Activated CD4-positive, alpha-beta memory T cell treated with anti-CD3 and anti-CD28 coated beads, Interleukin-2, amount 10 ng/mL, durations not matched to agents 7 days and 5 days (primary cell): ENCODE results near the gene SLC39A9. TPM values are rescaled to one million over a fixed set of nuclear protein-coding genes. Genes with fewer than 3 reads are reported as not detected.
"Not testable (repeated sequence)": the region's sequence is repeated elsewhere in the genome, so short reads cannot be mapped to it uniquely, and the experiment has no call there.

ENCODE experiments used
- CTCF ChIA-PET: fragments of 350-600 bp; sonication (Branson Sonifier 250); formaldehyde crosslinking; loops from one replicate; lab custom pipeline; 2021; ENCODE audit warnings: antibody characterized with exemption, inconsistent platforms; lab: Charles Lee
- POLR2A ChIA-PET: fragments of 350-600 bp; sonication (Branson Sonifier 250); formaldehyde crosslinking; loops from one replicate; lab custom pipeline; 2021; ENCODE audit warnings: antibody characterized with exemption; lab: Charles Lee
- DNase-seq: peaks from one replicate; pipeline ENCODE4 v3.0.0-alpha.2; 2020
- H3K27ac Mint-ChIP-seq: one replicate; pipeline ENCODE4 v1.8.0; 2021; ENCODE audit warnings: mild to moderate bottlenecking, mixed read lengths
- H3K27me3 Mint-ChIP-seq: one replicate; pipeline ENCODE4 v1.8.0; 2021; ENCODE audit warnings: mixed read lengths
- H3K36me3 Mint-ChIP-seq: one replicate; pipeline ENCODE4 v1.8.0; 2021; ENCODE audit warnings: low read depth, mixed read lengths
- H3K4me1 Mint-ChIP-seq: one replicate; pipeline ENCODE4 v1.8.0; 2021; ENCODE audit warnings: mixed read lengths
- H3K4me3 Mint-ChIP-seq: one replicate; pipeline ENCODE4 v1.8.0; 2021; ENCODE audit warnings: mild to moderate bottlenecking, mixed read lengths
- H3K9me3 Mint-ChIP-seq: one replicate; pipeline ENCODE4 v1.8.0; 2021; ENCODE audit warnings: mixed read lengths
- total RNA-seq, 2 experiments: library from RNA; stranded (reverse); gene quantifications; one replicate each; pipeline ENCODE4 v1.2.3, GENCODE V29; 2021

The SLC39A9 gene
- total RNA-seq, 2 experiments from 2014 or later = 46.1 to 47.2 TPM

GRCh38 chr14:69471916-69472315, 73.4 kb downstream of the SLC39A9 start:
- Mint-ChIP-seq H3K4me1 (peaks cover 6% of the 10 kb centered on the region), H3K9me3 (no peaks in the 10 kb centered on the region), H3K4me3 (no peak overlapping the region), H3K27ac (no peak overlapping the region), H3K27me3 (no peaks in the 10 kb centered on the region), H3K36me3 (no peaks in the 10 kb centered on the region)
- DNase-seq = peak; percentile 36
- ChIA-PET CTCF (interaction anchor here (0.9 kb wide), 1 partner anchor 224 kb away, joined by 3 read pairs; no protein-coding TSS in a partner anchor), POLR2A (no interaction called here)

- DNase-seq = no peak
- no peaks in the 10 kb centered on the region for H3K36me3 Mint-ChIP-seq
- ChIA-PET CTCF (interaction anchor here (2.5 kb wide), 1 partner anchor 15 kb away, joined by 7 read pairs; no protein-coding TSS in a partner anchor), POLR2A (no interaction called here)
- no peak overlapping the region for H3K27ac Mint-ChIP-seq
- no peaks in the 10 kb centered on the region for H3K9me3 Mint-ChIP-seq
- H3K27me3 Mint-ChIP-seq = no peaks in the 10 kb centered on the region
- no peak overlapping the region for H3K4me3 Mint-ChIP-seq
- peaks cover 6% of the 10 kb centered on the region for H3K4me1 Mint-ChIP-seq
Measured at GRCh38 chr14:69473260-69473659, 74.8 kb downstream of the SLC39A9 start.

GRCh38 chr14:69473946-69474345, 75.5 kb downstream of the SLC39A9 start:
- no peak overlapping the region for H3K27ac Mint-ChIP-seq
- H3K4me1 Mint-ChIP-seq = peaks cover 6% of the 10 kb centered on the region
- ChIA-PET CTCF (interaction anchor here (2.5 kb wide), 1 partner anchor 15 kb away, joined by 7 read pairs; no protein-coding TSS in a partner anchor), POLR2A (no interaction called here)
- no peaks in the 10 kb centered on the region for H3K9me3 Mint-ChIP-seq
- H3K36me3 Mint-ChIP-seq = no peaks in the 10 kb centered on the region
- no peak for DNase-seq
- H3K4me3 Mint-ChIP-seq = no peak overlapping the region
- H3K27me3 Mint-ChIP-seq = no peaks in the 10 kb centered on the region

DNA sequence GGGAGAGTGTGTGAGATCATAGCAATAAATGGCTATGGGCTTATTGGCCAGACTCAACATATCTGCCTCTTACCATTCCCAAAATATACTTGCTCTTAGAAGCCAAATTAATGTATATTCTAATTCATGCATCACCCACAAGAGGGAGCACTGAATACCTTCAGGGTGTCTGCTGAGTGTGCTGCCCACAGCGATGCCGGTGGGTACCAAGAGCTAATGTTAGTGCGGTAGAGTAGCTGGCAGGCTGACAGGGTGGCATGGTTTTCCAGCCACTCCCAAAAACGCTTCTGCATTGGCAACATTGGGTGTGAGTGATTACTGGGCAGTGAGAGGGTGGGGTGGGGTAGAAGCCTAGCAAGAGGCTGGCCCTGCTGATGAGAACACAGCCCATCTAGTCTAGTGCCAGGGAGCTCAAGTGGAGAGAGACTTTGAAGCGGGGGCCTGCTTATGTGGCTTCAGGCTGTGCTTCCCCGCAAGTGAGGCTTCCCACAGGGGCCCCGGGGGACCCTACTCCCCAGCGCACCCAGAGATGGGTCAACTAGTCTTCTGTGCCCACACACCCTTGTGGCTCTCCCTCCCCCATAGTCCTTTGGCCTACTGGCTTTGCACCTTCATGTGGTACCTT, 76.8 kb downstream of the SLC39A9 start:
- H3K27me3 Mint-ChIP-seq = peaks cover 3% of the 10 kb centered on the region
- H3K27ac Mint-ChIP-seq = no peak overlapping the region
- H3K36me3 Mint-ChIP-seq = no peaks in the 10 kb centered on the region
- H3K9me3 Mint-ChIP-seq = no peaks in the 10 kb centered on the region
- ChIA-PET POLR2A (no interaction called here), CTCF (interaction anchor here (0.7 to 2.5 kb wide), 7 partner anchors 13 to 157 kb away, joined by 3 to 8 read pairs (median 3); no protein-coding TSS in a partner anchor)
- H3K4me1 Mint-ChIP-seq = peaks cover 6% of the 10 kb centered on the region
- DNase-seq = no peak
- no peak overlapping the region for H3K4me3 Mint-ChIP-seq

DNA sequence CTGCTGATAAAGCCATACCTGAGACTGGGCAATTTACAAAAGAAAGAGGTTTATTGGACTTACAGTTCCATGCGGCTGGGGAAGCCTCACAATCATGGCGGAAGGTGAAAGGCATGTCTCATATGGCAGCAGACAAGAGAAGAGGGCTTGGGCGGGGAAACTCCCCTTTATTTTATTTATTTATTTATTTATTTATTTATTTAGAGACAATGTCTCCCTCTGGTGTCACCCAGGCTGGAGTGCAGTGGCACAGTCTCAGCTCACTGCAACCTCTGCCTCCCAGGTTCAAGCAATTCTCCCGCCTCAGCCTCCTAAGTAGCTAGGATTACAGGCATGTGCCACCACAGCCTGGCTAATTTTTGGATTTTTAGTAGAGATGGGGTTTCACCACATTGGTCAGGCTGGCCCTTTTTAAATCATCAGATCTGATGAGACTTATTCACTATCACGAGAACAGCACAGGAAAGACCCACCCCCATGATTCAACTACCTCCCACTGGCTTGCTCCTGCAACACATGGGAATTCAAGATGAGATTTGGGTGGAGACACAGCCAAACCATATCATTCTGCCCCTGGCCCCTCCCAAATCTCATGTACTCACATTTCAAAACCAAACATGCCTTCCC, 78.4 kb downstream of the SLC39A9 start:
- H3K4me3 Mint-ChIP-seq, H3K9me3 Mint-ChIP-seq, DNase-seq, POLR2A ChIA-PET, H3K36me3 Mint-ChIP-seq, H3K27me3 Mint-ChIP-seq, H3K27ac Mint-ChIP-seq, H3K4me1 Mint-ChIP-seq: not testable (repeated sequence)
- CTCF ChIA-PET = interaction anchor here (0.6 to 1.4 kb wide), 3 partner anchors 12 to 16 kb away, joined by 3 to 4 read pairs (median 4); no protein-coding TSS in a partner anchor

DNA sequence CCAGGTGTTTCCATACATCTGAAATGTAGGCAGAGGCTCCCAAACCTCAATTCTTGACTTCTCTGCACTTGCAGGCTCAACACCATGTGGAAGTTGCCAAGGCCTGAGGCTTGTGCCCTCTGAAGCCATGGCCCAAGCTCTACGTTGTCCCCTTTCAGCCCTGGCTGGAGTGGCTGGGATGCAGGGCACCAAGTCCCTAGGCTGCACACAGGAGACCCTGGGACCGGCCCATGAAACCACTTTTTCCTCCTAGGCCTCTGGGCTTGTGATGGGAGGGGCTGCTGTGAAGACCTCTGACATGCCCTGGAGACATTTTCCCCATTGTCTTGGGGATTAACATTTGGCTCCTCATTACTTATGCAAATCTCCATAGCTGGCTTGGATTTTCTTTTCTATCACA, 79.6 kb downstream of the SLC39A9 start:
- H3K4me3 Mint-ChIP-seq, POLR2A ChIA-PET, H3K4me1 Mint-ChIP-seq, DNase-seq, H3K9me3 Mint-ChIP-seq, H3K27ac Mint-ChIP-seq, H3K36me3 Mint-ChIP-seq: not testable (repeated sequence)
- H3K27me3 Mint-ChIP-seq = peaks cover 11% of the 10 kb centered on the region
- CTCF ChIA-PET = interaction anchor here (0.8 to 1.4 kb wide), 2 partner anchors 14 to 25 kb away, joined by 3 to 4 read pairs; no protein-coding TSS in a partner anchor

- CTCF ChIA-PET = no interaction called here
- no peak overlapping the region for H3K4me3 Mint-ChIP-seq
- H3K27ac Mint-ChIP-seq = no peak overlapping the region
- no peak for DNase-seq
- H3K4me1 Mint-ChIP-seq = peaks cover 4% of the 10 kb centered on the region
- POLR2A ChIA-PET = no interaction called here
- H3K9me3 Mint-ChIP-seq = no peaks in the 10 kb centered on the region
- H3K36me3 Mint-ChIP-seq = no peaks in the 10 kb centered on the region
- peaks cover 20% of the 10 kb centered on the region for H3K27me3 Mint-ChIP-seq
Measured at GRCh38 chr14:69479696-69480095, 81.2 kb downstream of the SLC39A9 start.

DNA sequence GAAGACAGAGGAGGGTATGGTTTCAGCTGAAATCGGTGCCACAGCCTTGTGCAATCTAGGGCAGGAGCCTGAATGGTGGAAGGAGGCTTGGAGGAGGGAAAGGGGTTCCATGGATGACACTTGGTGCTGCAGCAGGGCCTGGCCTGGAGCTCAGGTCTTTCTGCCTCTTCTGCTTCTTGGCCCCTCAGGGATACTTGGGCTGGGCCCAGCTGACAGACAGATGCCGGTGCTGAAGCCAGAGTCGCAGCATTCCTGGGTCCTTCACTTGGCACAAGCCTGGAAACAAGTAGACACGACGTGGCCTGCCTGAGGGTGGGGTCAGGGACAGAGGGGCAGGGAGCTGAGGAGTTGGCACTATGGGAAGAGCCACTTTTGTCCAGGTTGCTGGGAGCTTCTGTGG, 81.6 kb downstream of the SLC39A9 start:
- Mint-ChIP-seq H3K27ac (no peak overlapping the region), H3K36me3 (no peaks in the 10 kb centered on the region), H3K4me3 (no peak overlapping the region), H3K27me3 (peaks cover 22% of the 10 kb centered on the region), H3K9me3 (no peaks in the 10 kb centered on the region), H3K4me1 (peaks cover 4% of the 10 kb centered on the region)
- DNase-seq = no peak
- CTCF ChIA-PET = no interaction called here
- POLR2A ChIA-PET = no interaction called here

- CTCF ChIA-PET = interaction anchor here (0.6 kb wide), 1 partner anchor 249 kb away, joined by 3 read pairs; no protein-coding TSS in a partner anchor
Measured at GRCh38 chr14:69481815-69482568, 83.5 kb downstream of the SLC39A9 start.

GRCh38 chr14:69483765-69484443, 85.4 kb downstream of the SLC39A9 start:
- Mint-ChIP-seq H3K4me1 (peaks cover 4% of the 10 kb centered on the region), H3K36me3 (no peaks in the 10 kb centered on the region), H3K4me3 (no peak overlapping the region), H3K27me3 (peaks cover 49% of the 10 kb centered on the region), H3K27ac (no peak overlapping the region), H3K9me3 (no peaks in the 10 kb centered on the region)
- ChIA-PET CTCF (no interaction called here), POLR2A (no interaction called here)
- DNase-seq = no peak

More at GRCh38 chr14:69481815-69482568, 83.5 kb downstream of the SLC39A9 start:
- Mint-ChIP-seq H3K4me1 (peaks cover 4% of the 10 kb centered on the region), H3K27ac (no peak overlapping the region), H3K4me3 (no peak overlapping the region), H3K9me3 (no peaks in the 10 kb centered on the region), H3K27me3 (peaks cover 39% of the 10 kb centered on the region), H3K36me3 (no peaks in the 10 kb centered on the region)
- no peak for DNase-seq
- POLR2A ChIA-PET = no interaction called here

DNA sequence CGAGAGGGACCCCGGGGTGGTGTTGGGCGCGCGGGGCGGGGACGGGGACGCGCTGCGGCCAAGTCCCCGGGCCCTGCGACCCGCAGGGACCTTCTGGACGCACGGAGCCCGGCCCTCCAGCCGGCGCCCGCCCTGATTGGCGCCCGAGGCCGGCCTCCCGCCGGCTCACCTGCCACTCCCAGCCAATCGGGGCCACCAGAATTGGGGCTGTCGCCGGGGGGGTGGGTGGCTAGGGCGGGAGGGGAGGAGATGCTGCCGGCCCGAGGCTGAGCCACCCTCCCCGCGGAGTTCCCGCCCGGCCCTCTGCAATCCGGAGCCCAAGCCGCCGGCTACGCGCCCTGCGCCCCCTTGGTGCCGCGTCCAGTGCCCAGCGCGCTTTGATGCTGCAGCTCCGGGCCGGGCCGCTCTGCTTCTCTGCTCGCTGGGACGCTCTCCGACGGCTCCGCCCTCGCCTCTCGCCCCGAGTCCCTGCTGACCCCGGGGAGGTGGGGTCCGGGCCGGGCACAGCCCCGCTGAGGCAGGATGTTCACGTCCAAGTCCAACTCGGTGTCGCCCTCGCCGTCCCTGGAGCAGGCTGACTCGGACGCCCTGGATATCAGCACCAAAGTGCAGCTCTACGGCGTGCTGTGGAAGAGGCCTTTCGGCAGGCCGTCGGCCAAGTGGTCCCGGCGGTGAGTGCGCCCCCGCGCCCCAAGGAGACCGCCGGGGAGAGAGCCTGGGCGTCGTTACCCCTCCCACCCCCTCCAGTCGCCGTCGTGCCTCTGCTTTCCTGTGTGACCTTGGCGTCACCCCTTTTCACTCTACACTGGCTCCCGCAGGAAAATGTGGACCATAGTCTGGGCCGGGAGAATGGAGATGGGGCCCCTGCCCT, 86.2 kb downstream of the SLC39A9 start, which contains the start of gene PLEKHD1:
Gene PLEKHD1 (plus strand): TSS at position 285 of the 871 bp plus-strand sequence. CDS start 238 bp downstream, at position 523.
- Mint-ChIP-seq H3K27ac (no peak within 1 kb of the TSS), H3K4me1 (peaks cover 4% of the 10 kb centered on the region), H3K36me3 (no peaks in the 10 kb centered on the region), H3K27me3 (peaks cover 49% of the 10 kb centered on the region), H3K4me3 (no peak within 1 kb of the TSS), H3K9me3 (no peaks in the 10 kb centered on the region)
- DNase-seq = no peak
- POLR2A ChIA-PET = no interaction called here
- CTCF ChIA-PET = no interaction called here

DNA sequence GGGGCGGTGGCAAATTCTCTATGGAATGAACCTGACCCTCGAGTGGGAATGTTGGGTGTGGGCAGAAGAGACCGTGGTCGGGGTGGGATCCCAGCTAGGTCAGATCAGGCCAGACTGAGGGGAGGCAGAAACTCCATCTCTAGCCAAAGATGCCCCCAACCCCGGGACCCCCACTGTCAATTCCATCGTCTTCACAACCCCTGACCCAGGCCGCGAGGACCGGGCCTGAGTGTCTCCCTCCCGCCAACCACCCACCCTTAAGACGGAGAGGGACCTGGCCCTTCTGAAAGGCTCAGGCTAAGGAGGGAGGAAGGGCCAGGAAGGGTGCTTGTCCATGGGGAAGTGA, 86.8 kb downstream of the SLC39A9 start:
- no peaks in the 10 kb centered on the region for H3K36me3 Mint-ChIP-seq
- no peak overlapping the region for H3K4me3 Mint-ChIP-seq
- ChIA-PET POLR2A (no interaction called here), CTCF (no interaction called here)
- H3K4me1 Mint-ChIP-seq = peaks cover 4% of the 10 kb centered on the region
- no peak for DNase-seq
- H3K27ac Mint-ChIP-seq = no peak overlapping the region
- H3K27me3 Mint-ChIP-seq = peaks cover 52% of the 10 kb centered on the region
- H3K9me3 Mint-ChIP-seq = no peaks in the 10 kb centered on the region
